ENCODE measurements around the gene MAGI1. TPM values are rescaled to one million over a fixed set of nuclear protein-coding genes. Genes with fewer than 3 reads are reported as not detected.

Gene MAGI1
- total RNA-seq, 1 donor from 2014 or later, result 18.7 TPM

DNA sequence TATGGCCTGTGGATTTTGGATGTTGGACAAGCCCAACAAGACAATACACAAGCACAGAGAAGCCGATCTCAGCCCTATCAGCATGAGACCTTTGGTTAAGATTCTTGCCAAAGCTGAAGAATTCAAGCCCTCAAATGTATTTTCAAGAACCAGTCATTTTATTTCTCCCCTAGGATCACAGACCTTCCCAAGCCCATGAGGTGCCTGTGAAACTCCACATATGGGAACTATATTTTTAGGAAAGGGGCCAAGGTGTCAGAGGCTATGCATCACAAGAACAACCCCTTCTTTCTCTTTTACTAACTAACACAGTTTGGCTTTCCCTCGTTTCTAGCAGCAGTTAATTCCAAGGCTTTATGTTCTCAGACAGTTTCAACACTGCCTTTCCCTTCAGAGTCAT, 364.5 kb downstream of the MAGI1 start:
- TF ChIP-seq, protein P1, sequence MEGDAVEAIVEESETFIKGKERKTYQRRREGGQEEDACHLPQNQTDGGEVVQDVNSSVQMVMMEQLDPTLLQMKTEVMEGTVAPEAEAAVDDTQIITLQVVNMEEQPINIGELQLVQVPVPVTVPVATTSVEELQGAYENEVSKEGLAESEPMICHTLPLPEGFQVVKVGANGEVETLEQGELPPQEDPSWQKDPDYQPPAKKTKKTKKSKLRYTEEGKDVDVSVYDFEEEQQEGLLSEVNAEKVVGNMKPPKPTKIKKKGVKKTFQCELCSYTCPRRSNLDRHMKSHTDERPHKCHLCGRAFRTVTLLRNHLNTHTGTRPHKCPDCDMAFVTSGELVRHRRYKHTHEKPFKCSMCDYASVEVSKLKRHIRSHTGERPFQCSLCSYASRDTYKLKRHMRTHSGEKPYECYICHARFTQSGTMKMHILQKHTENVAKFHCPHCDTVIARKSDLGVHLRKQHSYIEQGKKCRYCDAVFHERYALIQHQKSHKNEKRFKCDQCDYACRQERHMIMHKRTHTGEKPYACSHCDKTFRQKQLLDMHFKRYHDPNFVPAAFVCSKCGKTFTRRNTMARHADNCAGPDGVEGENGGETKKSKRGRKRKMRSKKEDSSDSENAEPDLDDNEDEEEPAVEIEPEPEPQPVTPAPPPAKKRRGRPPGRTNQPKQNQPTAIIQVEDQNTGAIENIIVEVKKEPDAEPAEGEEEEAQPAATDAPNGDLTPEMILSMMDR (IDR thresholded peaks at IDR 0.05), result no peak
- Mint-ChIP-seq H3K9me3 (ENCODE audit: low read depth) (no peaks in the 10 kb centered on the region), H3K27ac (ENCODE audit: unreplicated experiment) (no peak overlapping the region)

DNA sequence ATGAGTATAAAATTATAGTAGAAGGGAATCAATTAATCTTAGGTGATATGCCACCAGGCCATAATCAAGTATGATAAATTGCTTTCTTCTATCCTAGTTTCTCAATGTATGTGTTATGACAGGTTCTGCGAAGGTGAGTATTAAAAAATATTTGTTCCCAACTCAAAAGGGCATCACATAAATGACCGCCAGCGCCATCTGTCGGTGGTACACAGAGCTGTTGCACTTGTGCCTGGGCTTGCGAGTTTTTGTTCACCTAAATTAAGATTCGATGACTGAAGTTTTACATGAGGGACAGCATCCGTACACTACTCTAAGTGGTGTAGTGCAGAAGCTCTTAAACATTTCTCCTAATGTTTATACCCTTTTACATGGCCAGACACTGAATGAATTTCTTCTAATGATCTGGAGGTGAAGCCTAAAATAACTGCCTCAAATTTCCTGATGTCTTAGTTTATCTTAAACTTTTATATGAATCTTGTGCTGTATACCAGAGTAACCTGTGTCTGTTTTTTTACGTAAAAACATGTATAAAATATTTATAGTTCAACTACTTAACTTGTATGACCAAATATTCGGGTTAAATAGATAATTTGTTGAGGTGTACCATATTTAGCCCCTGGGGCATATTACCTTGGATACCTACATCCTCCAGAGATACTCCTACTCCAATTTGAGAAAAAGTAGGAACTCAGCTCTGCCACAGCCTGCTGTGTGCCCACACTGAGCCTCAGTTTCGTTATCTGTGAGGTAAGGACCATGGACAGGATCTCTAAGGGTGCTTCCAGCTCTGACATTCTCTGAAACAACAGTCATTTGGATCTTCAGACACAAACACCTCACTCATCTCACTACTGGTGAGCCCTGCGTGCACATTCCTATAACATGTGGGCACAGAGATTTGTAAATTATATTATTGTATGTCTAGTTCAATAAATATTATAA, 365.6 kb downstream of the MAGI1 start:
- no peak overlapping the region for H3K27ac Mint-ChIP-seq (ENCODE audit: unreplicated experiment)
- DNase-seq (ENCODE audit: low spot score), result no peak

More for the DNA sequence above, 364.5 kb downstream of the MAGI1 start:
- no peak for DNase-seq (ENCODE audit: low spot score)
- H3K4me3 Mint-ChIP-seq (ENCODE audit: unreplicated experiment), result no peak overlapping the region
- peaks cover 8% of the 10 kb centered on the region for H3K4me1 Mint-ChIP-seq (ENCODE audit: low read depth)
- no peaks in the 10 kb centered on the region for H3K27me3 Mint-ChIP-seq (ENCODE audit: low read depth)
- H3K36me3 Mint-ChIP-seq (ENCODE audit: low read depth), result no peaks in the 10 kb centered on the region

DNA sequence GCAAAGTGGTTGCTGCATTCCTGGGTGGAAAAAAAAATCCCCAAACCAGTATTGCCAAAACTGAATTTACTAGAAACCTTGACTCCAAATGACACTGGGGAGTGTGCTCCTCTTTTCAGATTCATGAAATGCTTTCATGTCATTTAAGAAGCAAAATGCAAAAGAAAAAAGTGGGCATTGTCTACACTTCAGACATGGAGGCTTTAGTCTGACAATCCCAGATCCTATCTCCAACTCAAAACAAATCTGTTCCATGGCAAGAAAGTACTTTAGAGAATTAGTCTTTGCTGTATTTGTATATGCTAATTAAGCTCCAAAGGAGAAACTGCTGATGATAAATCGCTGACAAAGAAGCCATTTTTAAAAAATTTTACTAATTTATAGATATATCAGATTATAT, 366.7 kb downstream of the MAGI1 start:
- no peaks in the 10 kb centered on the region for H3K9me3 Mint-ChIP-seq (ENCODE audit: low read depth)
- TF ChIP-seq, protein P1 (IDR thresholded peaks at IDR 0.05), result no peak
- no peak overlapping the region for H3K27ac Mint-ChIP-seq (ENCODE audit: unreplicated experiment)
- peaks cover under 1% of the 10 kb centered on the region for H3K36me3 Mint-ChIP-seq (ENCODE audit: low read depth)
- H3K4me1 Mint-ChIP-seq (ENCODE audit: low read depth), result peaks cover 6% of the 10 kb centered on the region
- no peak for DNase-seq (ENCODE audit: low spot score)
- no peaks in the 10 kb centered on the region for H3K27me3 Mint-ChIP-seq (ENCODE audit: low read depth)
- H3K4me3 Mint-ChIP-seq (ENCODE audit: unreplicated experiment), result no peak overlapping the region

More for the DNA sequence above, 365.6 kb downstream of the MAGI1 start:
- H3K9me3 Mint-ChIP-seq (ENCODE audit: low read depth), result no peaks in the 10 kb centered on the region
- no peaks in the 10 kb centered on the region for H3K36me3 Mint-ChIP-seq (ENCODE audit: low read depth)
- peaks cover 8% of the 10 kb centered on the region for H3K4me1 Mint-ChIP-seq (ENCODE audit: low read depth)
- TF ChIP-seq, protein P1 (IDR thresholded peaks at IDR 0.05), result peak; percentile 91
- H3K27me3 Mint-ChIP-seq (ENCODE audit: low read depth), result no peaks in the 10 kb centered on the region
- H3K4me3 Mint-ChIP-seq (ENCODE audit: unreplicated experiment), result no peak overlapping the region

DNA sequence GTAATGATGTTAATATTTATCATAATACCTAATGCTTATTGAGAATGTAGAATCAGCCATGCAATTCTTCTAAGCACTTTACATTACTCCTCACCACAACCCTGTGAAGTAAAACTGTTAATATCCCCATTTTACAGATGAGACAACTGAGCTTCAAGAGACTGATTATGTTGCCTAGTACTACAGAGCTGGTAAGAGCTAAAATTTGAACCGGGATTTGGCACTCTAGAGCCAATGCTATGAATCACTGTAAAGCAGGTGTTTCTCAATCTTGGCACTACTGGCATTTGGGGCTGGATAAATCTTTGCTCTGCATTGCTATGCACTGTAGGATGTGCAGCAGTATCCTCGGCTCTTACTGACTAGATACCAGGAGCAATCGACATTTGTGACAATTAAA, 367.7 kb downstream of the MAGI1 start:
- Mint-ChIP-seq H3K27me3 (ENCODE audit: low read depth) (no peaks in the 10 kb centered on the region), H3K36me3 (ENCODE audit: low read depth) (peaks cover 1% of the 10 kb centered on the region)

DNA sequence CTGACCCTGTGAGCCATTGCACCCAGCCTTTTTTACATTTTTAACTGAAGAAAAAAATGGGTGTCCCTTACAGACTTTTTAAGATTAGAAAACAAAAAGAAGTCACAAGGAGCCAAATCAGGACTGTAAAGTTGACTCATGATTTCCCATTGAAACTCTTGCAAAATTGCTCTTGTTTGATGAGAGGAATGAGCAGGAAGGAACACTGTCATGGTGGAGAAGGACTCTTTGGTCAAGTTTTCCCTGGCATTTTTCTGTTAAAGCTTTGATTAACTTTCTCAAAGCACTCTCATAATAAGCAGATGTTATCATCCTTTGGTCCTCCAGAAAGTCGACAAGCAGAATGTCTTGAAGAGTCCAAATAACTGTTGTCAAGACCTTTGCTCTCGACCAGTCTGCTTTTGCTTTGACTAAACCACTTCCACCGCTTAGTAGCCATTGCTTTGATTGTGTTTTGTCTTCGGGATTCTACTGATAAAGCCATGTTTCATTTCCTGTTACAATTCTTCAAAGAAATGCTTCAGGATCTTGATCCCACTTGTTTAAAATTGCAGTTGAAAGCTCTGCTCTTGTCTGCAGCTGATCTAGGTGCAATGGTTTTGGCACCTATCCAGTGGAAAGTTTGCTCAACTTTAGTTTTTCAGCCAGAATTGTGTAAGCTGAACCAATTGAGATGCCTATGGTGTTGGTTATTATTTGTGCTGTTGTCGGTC, 369.4 kb downstream of the MAGI1 start:
- H3K4me3 Mint-ChIP-seq (ENCODE audit: unreplicated experiment), result no peak overlapping the region
- no peak for DNase-seq (ENCODE audit: low spot score)
- no peaks in the 10 kb centered on the region for H3K9me3 Mint-ChIP-seq (ENCODE audit: low read depth)
- no peaks in the 10 kb centered on the region for H3K27me3 Mint-ChIP-seq (ENCODE audit: low read depth)
- TF ChIP-seq, protein P1 (IDR thresholded peaks at IDR 0.05), result no peak
- H3K27ac Mint-ChIP-seq (ENCODE audit: unreplicated experiment), result no peak overlapping the region
- H3K4me1 Mint-ChIP-seq (ENCODE audit: low read depth), result peaks cover 19% of the 10 kb centered on the region
- peaks cover 1% of the 10 kb centered on the region for H3K36me3 Mint-ChIP-seq (ENCODE audit: low read depth)

More for the DNA sequence above, 367.7 kb downstream of the MAGI1 start:
- no peak for DNase-seq (ENCODE audit: low spot score)
- H3K27ac Mint-ChIP-seq (ENCODE audit: unreplicated experiment), result no peak overlapping the region
- H3K4me1 Mint-ChIP-seq (ENCODE audit: low read depth), result peaks cover 12% of the 10 kb centered on the region
- no peak overlapping the region for H3K4me3 Mint-ChIP-seq (ENCODE audit: unreplicated experiment)
- TF ChIP-seq, protein P1 (IDR thresholded peaks at IDR 0.05), result no peak
- H3K9me3 Mint-ChIP-seq (ENCODE audit: low read depth), result no peaks in the 10 kb centered on the region
